ENCODE measurements around the gene STYXL1. TPM values are rescaled to one million over a fixed set of nuclear protein-coding genes. Genes with fewer than 3 reads are reported as not detected.

Gene STYXL1
- total RNA-seq, 2 experiments from 2014 or later, result 28.2 to 30.4 TPM

DNA sequence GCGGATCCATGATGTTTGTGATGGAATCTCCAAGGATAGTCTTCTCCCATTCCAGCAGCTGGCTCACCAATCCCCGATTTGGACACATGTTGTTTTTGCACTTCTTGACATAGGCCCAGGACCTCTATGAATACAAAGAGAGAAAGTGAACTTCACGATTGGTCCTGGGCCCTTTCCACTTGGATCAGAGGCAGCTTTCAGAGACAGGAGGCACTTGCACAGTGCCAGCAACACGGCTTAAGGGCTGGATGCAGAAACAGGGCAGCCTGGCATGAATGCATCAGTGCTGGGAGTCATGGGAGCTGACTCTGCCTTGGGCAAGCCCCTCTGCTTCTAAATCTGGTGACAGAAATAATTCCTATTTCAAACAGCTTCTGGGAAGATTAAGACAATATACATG lies 51.3 kb downstream of the STYXL1 start:
- no peaks in the 10 kb centered on the region for H3K9me3 Mint-ChIP-seq
- H3K4me3 Mint-ChIP-seq, result no peak overlapping the region
- no peak overlapping the region for H3K27ac Mint-ChIP-seq
- H3K36me3 Mint-ChIP-seq, result peaks cover 20% of the 10 kb centered on the region
- H3K27me3 Mint-ChIP-seq, result no peaks in the 10 kb centered on the region
- peaks cover 11% of the 10 kb centered on the region for H3K4me1 Mint-ChIP-seq
- DNase-seq, result no peak

GRCh38 chr7:75995996-75996395 lies 51.8 kb downstream of the STYXL1 start:
- DNase-seq, result no peak
- Mint-ChIP-seq H3K4me3 (no peak overlapping the region), H3K4me1 (peaks cover 11% of the 10 kb centered on the region), H3K36me3 (peaks cover 18% of the 10 kb centered on the region), H3K27ac (no peak overlapping the region), H3K27me3 (no peaks in the 10 kb centered on the region), H3K9me3 (no peaks in the 10 kb centered on the region)

GRCh38 chr7:75995052-75995471 lies 52.7 kb downstream of the STYXL1 start:
- H3K27me3 Mint-ChIP-seq, result no peaks in the 10 kb centered on the region
- H3K27ac Mint-ChIP-seq, result no peak overlapping the region
- H3K36me3 Mint-ChIP-seq, result peaks cover 16% of the 10 kb centered on the region
- H3K4me3 Mint-ChIP-seq, result peak overlapping the region; percentile 65
- peaks cover 11% of the 10 kb centered on the region for H3K4me1 Mint-ChIP-seq
- DNase-seq, result no peak
- H3K9me3 Mint-ChIP-seq, result no peaks in the 10 kb centered on the region

DNA sequence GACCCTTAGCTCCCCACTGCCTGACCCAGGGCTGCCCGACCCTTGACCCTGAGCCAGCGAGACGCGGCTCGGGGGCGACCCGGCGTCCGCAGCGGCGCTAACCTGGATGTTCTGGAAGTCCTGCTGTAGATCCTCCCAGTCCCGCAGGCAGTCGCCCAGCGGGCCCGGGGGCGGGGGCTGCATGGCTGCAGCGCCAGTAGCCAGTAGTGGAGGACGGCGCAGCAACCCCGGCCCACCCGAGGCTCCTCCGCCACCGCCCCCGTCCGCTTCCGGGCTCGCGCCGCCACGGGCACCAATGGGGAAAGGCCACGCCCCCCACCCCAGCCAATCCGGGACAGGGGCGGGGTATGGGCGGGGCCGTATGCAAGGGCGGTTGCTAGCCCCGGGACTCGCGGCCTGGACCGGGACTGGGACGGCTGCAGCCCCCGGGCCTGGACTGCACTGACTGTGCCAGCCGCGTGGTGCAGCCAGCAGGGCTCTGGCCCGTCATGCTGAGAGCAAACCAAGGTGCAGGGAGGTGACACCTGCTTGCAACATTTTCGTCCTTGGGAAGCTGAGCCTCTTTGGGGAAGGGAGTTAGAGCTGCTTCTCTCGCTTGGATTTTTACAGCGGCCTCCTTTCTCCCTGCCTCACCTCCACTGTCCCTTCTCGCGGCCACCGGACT lies 53.3 kb downstream of the STYXL1 start, which contains the start of gene TMEM120A:
Gene TMEM120A (minus strand): TSS at position 208 of the 664 bp plus-strand sequence. CDS start 25 bp downstream, at position 183.
- Mint-ChIP-seq H3K4me3 (peak within 1 kb of the TSS; percentile 71), H3K27ac (no peak within 1 kb of the TSS), H3K9me3 (no peaks in the 10 kb centered on the region), H3K36me3 (peaks cover 16% of the 10 kb centered on the region), H3K4me1 (peaks cover 14% of the 10 kb centered on the region), H3K27me3 (no peaks in the 10 kb centered on the region)
- DNase-seq, result peak; percentile 96

DNA sequence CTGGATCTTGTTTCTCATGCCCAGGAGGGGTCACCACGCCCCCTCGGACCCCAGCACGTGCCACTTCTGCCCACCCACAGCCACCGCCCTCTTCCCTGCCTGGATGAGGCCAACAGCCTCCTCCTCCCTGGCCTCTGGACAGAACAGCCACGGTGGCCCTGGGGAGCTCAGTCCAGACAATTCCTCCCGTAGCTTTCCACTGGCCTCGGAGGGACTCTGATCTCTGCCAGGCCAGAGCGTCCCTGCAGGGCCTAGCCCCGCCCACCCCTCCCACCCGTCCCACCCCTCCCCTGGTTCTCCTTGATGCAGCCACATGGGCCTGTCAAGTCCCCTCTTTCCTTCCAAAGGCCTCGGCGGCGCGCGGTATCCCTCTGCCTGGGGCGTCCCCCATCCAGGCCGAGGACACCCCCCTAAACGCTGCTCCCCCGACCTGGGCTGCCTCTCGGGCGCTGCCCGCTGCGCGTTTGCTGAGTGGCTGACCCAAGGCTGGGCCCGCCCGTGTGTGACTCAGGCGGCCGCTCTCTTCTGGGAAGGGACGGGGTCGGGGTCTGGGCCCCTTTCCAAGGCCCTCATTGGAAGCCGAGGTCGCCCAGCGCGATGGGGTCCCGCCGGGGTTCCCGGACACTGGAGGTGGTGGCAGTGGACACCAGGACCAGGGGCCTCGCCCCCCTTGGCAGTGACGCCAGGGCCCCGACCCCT lies 54.0 kb downstream of the STYXL1 start:
- Mint-ChIP-seq H3K27me3 (no peaks in the 10 kb centered on the region), H3K4me3 (peak overlapping the region; percentile 71), H3K9me3 (no peaks in the 10 kb centered on the region), H3K4me1 (peaks cover 15% of the 10 kb centered on the region), H3K27ac (no peak overlapping the region), H3K36me3 (peaks cover 14% of the 10 kb centered on the region)
- peak; percentile 38 for DNase-seq

- H3K4me3 Mint-ChIP-seq, result no peak overlapping the region
Observed at GRCh38 chr7:75992083-75992755, 55.6 kb downstream of the STYXL1 start.

GRCh38 chr7:75991531-75992082 lies 56.2 kb downstream of the STYXL1 start:
- peaks cover 12% of the 10 kb centered on the region for H3K4me1 Mint-ChIP-seq
- H3K9me3 Mint-ChIP-seq, result no peaks in the 10 kb centered on the region
- H3K27me3 Mint-ChIP-seq, result no peaks in the 10 kb centered on the region
- no peak overlapping the region for H3K4me3 Mint-ChIP-seq
- H3K27ac Mint-ChIP-seq, result no peak overlapping the region
- DNase-seq, result no peak
- H3K36me3 Mint-ChIP-seq, result peaks cover 9% of the 10 kb centered on the region

More at GRCh38 chr7:75992083-75992755, 55.6 kb downstream of the STYXL1 start:
- peaks cover 12% of the 10 kb centered on the region for H3K4me1 Mint-ChIP-seq
- DNase-seq, result no peak
- peaks cover 9% of the 10 kb centered on the region for H3K36me3 Mint-ChIP-seq
- no peaks in the 10 kb centered on the region for H3K27me3 Mint-ChIP-seq
- no peak overlapping the region for H3K27ac Mint-ChIP-seq
- no peaks in the 10 kb centered on the region for H3K9me3 Mint-ChIP-seq

- H3K9me3 Mint-ChIP-seq, result no peaks in the 10 kb centered on the region
- no peaks in the 10 kb centered on the region for H3K27me3 Mint-ChIP-seq
- no peaks in the 10 kb centered on the region for H3K36me3 Mint-ChIP-seq
- peaks cover 7% of the 10 kb centered on the region for H3K4me1 Mint-ChIP-seq
- no peak for DNase-seq
- no peak overlapping the region for H3K4me3 Mint-ChIP-seq
- H3K27ac Mint-ChIP-seq, result no peak overlapping the region
Observed at GRCh38 chr7:75989500-75990388, 58.1 kb downstream of the STYXL1 start.

DNA sequence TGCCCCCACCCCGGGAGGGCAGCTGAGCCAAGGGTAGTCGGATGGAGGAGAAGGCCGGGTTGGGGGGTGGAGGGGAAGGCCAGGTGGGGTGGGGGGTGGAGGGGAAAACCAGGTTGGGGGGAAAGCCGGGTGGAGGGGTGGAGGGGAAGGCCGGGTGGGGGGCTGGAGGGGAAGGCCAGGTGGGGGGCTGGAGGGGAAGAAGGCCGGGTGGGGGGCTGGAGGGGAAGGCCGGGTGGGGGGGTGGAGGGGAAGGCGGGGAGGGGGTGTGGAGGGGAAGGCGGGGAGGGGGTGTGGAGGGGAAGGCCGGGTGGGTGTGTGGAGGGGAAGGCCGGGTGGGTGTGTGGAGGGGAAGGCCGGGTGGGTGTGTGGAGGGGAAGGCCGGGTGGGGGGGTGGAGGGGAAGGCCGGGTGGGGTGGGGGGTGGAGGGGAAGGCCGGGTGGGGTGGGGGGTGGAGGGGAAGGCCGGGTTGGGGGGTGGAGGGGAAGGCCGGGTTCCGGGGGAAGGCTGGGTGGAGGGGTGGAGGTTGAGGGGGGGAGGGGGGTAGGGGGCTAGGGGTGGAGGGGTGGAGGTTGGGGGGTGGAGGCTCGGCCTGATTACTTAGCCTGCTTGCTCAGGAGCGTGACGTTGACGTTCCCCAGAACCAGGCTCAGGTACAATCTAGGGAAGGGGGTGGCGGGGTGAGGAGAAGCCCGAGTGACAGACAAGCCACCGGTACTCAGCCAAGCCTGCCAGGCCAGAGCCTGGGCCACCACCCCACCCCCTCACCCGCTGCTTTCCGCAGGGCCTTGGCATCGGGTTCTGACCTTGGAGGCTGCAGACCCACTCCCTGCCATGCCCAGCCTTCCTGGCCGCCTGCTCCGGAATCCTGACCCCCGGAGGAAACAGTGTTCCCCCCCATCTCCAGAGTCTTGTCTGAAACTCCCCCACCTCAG lies 59.0 kb downstream of the STYXL1 start:
- Mint-ChIP-seq H3K27me3 (no peaks in the 10 kb centered on the region), H3K9me3 (no peaks in the 10 kb centered on the region), H3K4me3 (no peak overlapping the region), H3K27ac (no peak overlapping the region), H3K36me3 (no peaks in the 10 kb centered on the region), H3K4me1 (peaks cover 7% of the 10 kb centered on the region)
- no peak for DNase-seq

- Mint-ChIP-seq H3K27ac (no peak overlapping the region), H3K36me3 (no peaks in the 10 kb centered on the region), H3K4me3 (no peak overlapping the region), H3K9me3 (no peaks in the 10 kb centered on the region), H3K27me3 (no peaks in the 10 kb centered on the region), H3K4me1 (peaks cover 4% of the 10 kb centered on the region)
- DNase-seq, result no peak
Observed at GRCh38 chr7:75987805-75988567, 59.8 kb downstream of the STYXL1 start.

DNA sequence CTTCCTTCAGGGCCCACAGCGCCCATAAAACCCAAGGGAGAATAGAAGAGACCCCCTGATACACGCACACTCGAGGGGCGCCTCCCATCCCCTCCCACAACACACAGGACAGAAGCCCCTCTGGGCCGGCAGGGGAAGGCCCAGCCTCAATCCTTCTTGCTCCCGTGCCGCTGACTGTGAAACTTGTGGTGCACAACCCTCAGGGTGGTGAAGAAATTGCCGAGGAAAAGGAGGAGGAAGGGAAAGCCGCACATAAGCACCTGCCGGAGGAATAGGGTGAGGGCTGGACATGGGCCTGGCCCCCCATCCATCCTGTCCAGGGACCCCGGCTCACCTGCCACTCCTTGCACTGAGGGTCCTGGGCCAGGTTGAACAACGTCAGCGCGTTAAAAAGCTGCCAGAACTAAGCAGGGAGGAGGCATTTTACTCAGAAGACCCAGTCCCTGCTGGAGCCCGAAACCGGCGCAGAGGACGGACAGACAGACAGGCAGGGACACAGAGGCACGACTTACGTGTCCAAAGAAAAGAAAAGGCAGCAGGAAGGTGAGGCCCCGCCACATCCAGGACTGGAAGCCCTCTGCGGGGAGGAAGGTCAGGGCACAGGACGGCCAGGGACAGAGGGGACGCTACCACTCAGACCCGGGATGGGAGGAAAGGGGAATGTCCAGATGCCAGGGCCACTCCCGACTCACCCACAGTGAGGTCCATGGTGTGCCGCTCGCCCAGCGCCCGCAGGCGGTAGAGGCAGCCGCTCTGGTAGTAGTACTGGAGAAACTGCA lies 60.6 kb downstream of the STYXL1 start:
- Mint-ChIP-seq H3K9me3 (no peaks in the 10 kb centered on the region), H3K4me1 (peaks cover 4% of the 10 kb centered on the region), H3K27ac (no peak overlapping the region), H3K4me3 (no peak overlapping the region), H3K27me3 (no peaks in the 10 kb centered on the region), H3K36me3 (no peaks in the 10 kb centered on the region)
- no peak for DNase-seq

DNA sequence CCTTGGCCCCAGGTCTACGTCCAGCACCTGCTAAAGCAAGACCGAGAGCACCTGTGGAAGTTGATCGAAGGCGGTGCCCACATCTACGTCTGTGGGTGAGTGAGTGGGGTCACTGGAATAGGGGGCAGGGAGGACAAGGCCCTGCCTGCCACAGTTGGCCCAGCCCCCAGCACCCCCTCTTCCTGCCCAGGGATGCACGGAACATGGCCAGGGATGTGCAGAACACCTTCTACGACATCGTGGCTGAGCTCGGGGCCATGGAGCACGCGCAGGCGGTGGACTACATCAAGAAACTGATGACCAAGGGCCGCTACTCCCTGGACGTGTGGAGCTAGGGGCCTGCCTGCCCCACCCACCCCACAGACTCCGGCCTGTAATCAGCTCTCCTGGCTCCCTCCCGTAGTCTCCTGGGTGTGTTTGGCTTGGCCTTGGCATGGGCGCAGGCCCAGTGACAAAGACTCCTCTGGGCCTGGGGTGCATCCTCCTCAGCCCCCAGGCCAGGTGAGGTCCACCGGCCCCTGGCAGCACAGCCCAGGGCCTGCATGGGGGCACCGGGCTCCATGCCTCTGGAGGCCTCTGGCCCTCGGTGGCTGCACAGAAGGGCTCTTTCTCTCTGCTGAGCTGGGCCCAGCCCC lies 61.5 kb downstream of the STYXL1 start:
- Mint-ChIP-seq H3K4me3 (no peak overlapping the region), H3K27me3 (no peaks in the 10 kb centered on the region), H3K27ac (no peak overlapping the region), H3K36me3 (no peaks in the 10 kb centered on the region), H3K4me1 (peaks cover 4% of the 10 kb centered on the region), H3K9me3 (no peaks in the 10 kb centered on the region)
- no peak for DNase-seq

Data from activated naive CD8-positive, alpha-beta T cell treated with anti-CD3 and anti-CD28 coated beads for 36 hours (primary cell).